Natural killer cell (primary cell): ENCODE measurements around the gene MALL. TPM values are rescaled to one million over a fixed set of nuclear protein-coding genes. Genes with fewer than 3 reads are reported as not detected.

Experiments used
- ATAC-seq, 3 donors: fragments of 150-1000 bp in 2 of 3; fragments of 200-7000 bp in 1 of 3; cut with Tn5 transposase; 1 replicate in 1 of 3; 2 replicates in 2 of 3; pipeline ENCODE4 v1.10.0; 2021; ENCODE audit warnings: mild to moderate bottlenecking in 2 of 3, moderate library complexity in 2 of 3
- DNase-seq, 2 donors: peaks; one replicate each; pipeline versions ENCODE4 v3.0.0 to v3.0.0-alpha.2; 2013 to 2021; ENCODE audit warnings: mixed read lengths in 1 of 2
- H3K27ac ChIP-seq: one replicate; pipeline ENCODE4 v1.5.1; 2013; ENCODE audit warnings: mild to moderate bottlenecking, low read length
- H3K27me3 ChIP-seq: one replicate; pipeline ENCODE4 v1.6.1; 2013; ENCODE audit warnings: low read length; ENCODE audit not compliant: control insufficient read depth, insufficient read depth
- H3K36me3 ChIP-seq: one replicate; pipeline ENCODE4 v1.6.1; 2013; ENCODE audit warnings: low read length; ENCODE audit not compliant: control insufficient read depth, insufficient read depth
- H3K4me1 ChIP-seq: one replicate; pipeline ENCODE4 v1.6.1; 2013; ENCODE audit warnings: low read length; ENCODE audit not compliant: control insufficient read depth, insufficient read depth
- H3K4me3 ChIP-seq: one replicate; pipeline ENCODE4 v1.5.1; 2013; ENCODE audit warnings: low read length
- H3K9me3 ChIP-seq: one replicate; pipeline ENCODE4 v1.6.1; 2013; ENCODE audit warnings: low read length; ENCODE audit not compliant: control insufficient read depth, insufficient read depth
- H3K27ac Mint-ChIP-seq, 2 donors: one replicate each; pipeline ENCODE4 v1.8.0; 2022; ENCODE audit warnings: mild to moderate bottlenecking in 2 of 2, mixed read lengths in 2 of 2, moderate library complexity in 1 of 2
- H3K27me3 Mint-ChIP-seq, 2 donors: one replicate each; pipeline ENCODE4 v1.8.0; 2022; ENCODE audit warnings: low read depth in 2 of 2, mixed read lengths in 2 of 2
- H3K36me3 Mint-ChIP-seq: one replicate; pipeline ENCODE4 v1.8.0; 2022; ENCODE audit warnings: mixed read lengths
- H3K4me1 Mint-ChIP-seq, 2 donors: one replicate each; pipeline ENCODE4 v1.8.0; 2022; ENCODE audit warnings: mixed read lengths in 2 of 2
- H3K4me3 Mint-ChIP-seq: one replicate; pipeline ENCODE4 v1.8.0; 2022; ENCODE audit warnings: mild to moderate bottlenecking, moderate library complexity, mixed read lengths
- H3K9me3 Mint-ChIP-seq, 2 donors: one replicate each; pipeline ENCODE4 v1.8.0; 2022; ENCODE audit warnings: mixed read lengths in 2 of 2
- CTCF ChIP-seq: fragments of 200-600 bp; IDR thresholded peaks from one replicate; pipeline ENCODE4 v1.8.0; 2022; ENCODE audit warnings: antibody characterized with exemption
- WGBS: methylation state at CpG from one replicate; pipeline ENCODE4 v1.1.7; 2013; ENCODE audit warnings: missing lambda C conversion rate; ENCODE audit not compliant: insufficient coverage; 5-methylcytosine and 5-hydroxymethylcytosine counted together
- intact Hi-C: fragments of 100-400 bp; cut with micrococcal nuclease; formaldehyde crosslinking; loops from one replicate; pipeline ENCODE4 v1.14.2; 2022
- total RNA-seq, 4 donors: library from RNA; stranded (reverse); fragments of 120-200 nt in 1 of 4; gene quantifications; one replicate each; pipeline versions ENCODE4 v1.2.3 to v1.2.4, GENCODE V29; 2013 to 2022

The MALL gene
- total RNA-seq, 3 donors from 2014 or later (not counting 1 experiment from before 2014, with no cell fraction given): not detected

GRCh38 chr2:110126086-110126773 lies 10.6 kb upstream of the MALL start:
- intact Hi-C loops: no loop called here
- no peak for TF ChIP-seq CTCF
- Mint-ChIP-seq H3K4me1 (no peaks in the 10 kb centered on the region), H3K27me3 (peaks cover 3 to 7% of the 10 kb centered on the region in 2 donors), H3K9me3 (no peaks in the 10 kb centered on the region), H3K4me3 (no peak overlapping the region), H3K36me3 (no peaks in the 10 kb centered on the region), H3K27ac (no peak overlapping the region)
- ATAC-seq (no peak), DNase-seq (no peak)
- no peaks in the 10 kb centered on the region for H3K9me3 ChIP-seq
- H3K4me3 ChIP-seq: no peak overlapping the region
- H3K27ac ChIP-seq: no peak overlapping the region
- WGBS: 80% methylated on average over 4 of the region's 4 CpGs
- no peaks in the 10 kb centered on the region for H3K27me3 ChIP-seq
- no peaks in the 10 kb centered on the region for H3K36me3 ChIP-seq
- no peaks in the 10 kb centered on the region for H3K4me1 ChIP-seq

DNA sequence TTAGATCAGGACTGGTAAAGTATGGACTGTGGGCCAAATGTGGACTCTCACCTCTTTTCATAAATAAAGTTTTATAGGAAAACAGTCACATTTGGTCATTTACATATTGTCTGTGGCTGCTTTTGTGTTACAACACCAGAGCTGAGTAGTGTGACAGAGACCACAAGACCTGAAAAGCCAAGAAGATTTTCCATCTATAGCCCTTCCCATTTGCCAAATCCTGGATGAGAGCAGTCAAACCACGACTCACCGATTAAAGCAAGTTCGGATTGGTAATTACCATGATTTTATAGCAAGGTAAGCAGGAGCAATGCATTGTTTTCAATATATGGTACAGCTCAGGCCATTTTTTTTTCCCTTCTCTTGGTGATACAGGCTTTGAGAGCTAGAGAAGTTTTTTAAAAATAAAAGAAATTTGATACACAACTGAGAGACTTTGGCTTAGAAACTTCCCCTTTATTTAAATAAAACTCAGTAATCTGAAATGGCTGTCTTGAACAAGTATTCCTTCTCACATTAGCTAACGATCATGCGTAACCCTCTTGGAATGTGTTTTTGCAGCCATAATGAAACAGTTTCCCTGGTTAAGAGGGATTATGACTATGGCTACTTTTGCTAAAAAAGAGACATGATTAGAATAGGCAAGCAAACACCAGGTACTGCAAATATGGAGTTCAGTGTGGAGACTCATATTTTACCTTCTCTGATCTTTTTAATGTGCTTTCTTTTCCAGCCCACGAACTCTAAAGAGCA lies 9.5 kb upstream of the MALL start:
- Mint-ChIP-seq H3K36me3 (no peaks in the 10 kb centered on the region), H3K27ac (no peak overlapping the region), H3K4me3 (no peak overlapping the region), H3K9me3 (no peaks in the 10 kb centered on the region), H3K4me1 (no peaks in the 10 kb centered on the region), H3K27me3 (peaks cover 0 to 7% of the 10 kb centered on the region in 2 donors)
- Histone ChIP-seq H3K4me1 (no peaks in the 10 kb centered on the region), H3K27me3 (no peaks in the 10 kb centered on the region), H3K4me3 (no peak overlapping the region), H3K27ac (no peak overlapping the region), H3K9me3 (no peaks in the 10 kb centered on the region), H3K36me3 (no peaks in the 10 kb centered on the region)
- DNase-seq (no peak), ATAC-seq (no peak)
- intact Hi-C loops: no loop called here
- TF ChIP-seq CTCF: no peak
- WGBS: 92% methylated on average over 5 of the region's 6 CpGs

- Histone ChIP-seq H3K27me3 (no peaks in the 10 kb centered on the region), H3K4me3 (no peak overlapping the region), H3K27ac (no peak overlapping the region), H3K4me1 (no peaks in the 10 kb centered on the region), H3K9me3 (no peaks in the 10 kb centered on the region), H3K36me3 (no peaks in the 10 kb centered on the region)
- H3K4me1 Mint-ChIP-seq: no peaks in the 10 kb centered on the region
- ATAC-seq: no peak
- no peaks in the 10 kb centered on the region for H3K36me3 Mint-ChIP-seq
- no peak for DNase-seq
- H3K9me3 Mint-ChIP-seq: no peaks in the 10 kb centered on the region
- intact Hi-C loops: no loop called here
- no peak for TF ChIP-seq CTCF
- no peak overlapping the region for H3K27ac Mint-ChIP-seq
- no peak overlapping the region for H3K4me3 Mint-ChIP-seq
- peaks cover 0 to 13% of the 10 kb centered on the region in 2 donors for H3K27me3 Mint-ChIP-seq
- WGBS: 82% methylated on average over 4 of the region's 4 CpGs
Observed at GRCh38 chr2:110124038-110124825, 8.6 kb upstream of the MALL start.
